Measurements from ENCODE around the gene GRAMD1C.

GRCh38 chr3:113947372-113948014, 108.9 kb downstream of the GRAMD1C start, which contains the start of gene ZDHHC23:
- TF ChIP-seq HNRNPLL (IDR thresholded peaks at IDR 0.05; ENCODE audit: low read depth, low read length, poor library complexity, severe bottlenecking) (no peak), POLR2A (conservative IDR thresholded peaks at IDR 0.05) (no peak), USF1 (CRISPR knock-in tag; IDR thresholded peaks at IDR 0.05) (no peak), ATF4 (CRISPR knock-in tag; IDR thresholded peaks at IDR 0.05) (no peak), CREM (IDR thresholded peaks at IDR 0.05; ENCODE audit: low read depth) (no peak), POLR2AphosphoS2 (IDR thresholded peaks at IDR 0.05; ENCODE audit: low read length) (no peak), HMG20A (CRISPR knock-in tag; conservative IDR thresholded peaks at IDR 0.05) (no peak), ZNF707 (CRISPR knock-in tag; conservative IDR thresholded peaks at IDR 0.05) (no peak), FOXM1 (IDR thresholded peaks at IDR 0.05; ENCODE audit: low read depth) (no peak), FOXM1 (CRISPR knock-in tag; IDR thresholded peaks at IDR 0.05; ENCODE audit: low read depth) (no peak), YY1 (IDR thresholded peaks at IDR 0.05; ENCODE audit: borderline replicate concordance in 1 of 3, control insufficient read depth in 1 of 3, extremely low read depth in 1 of 3, insufficient read depth in 3 of 3, insufficient read length in 1 of 3, insufficient replicate concordance in 2 of 3, low read depth in 1 of 3, low read length in 2 of 3) (no peak), FOXK2 (conservative IDR thresholded peaks at IDR 0.05 in 1 of 2, IDR thresholded peaks at IDR 0.05 in 1 of 2; ENCODE audit: low read depth in 2 of 2) (no peak)
